Measurements from ENCODE around the gene VIT. TPM values are rescaled to one million over a fixed set of nuclear protein-coding genes. Genes with fewer than 3 reads are reported as not detected.
A peak's percentile ranks its signal among the peaks of the same experiment; 100 is the strongest.

Gene VIT, protein sequence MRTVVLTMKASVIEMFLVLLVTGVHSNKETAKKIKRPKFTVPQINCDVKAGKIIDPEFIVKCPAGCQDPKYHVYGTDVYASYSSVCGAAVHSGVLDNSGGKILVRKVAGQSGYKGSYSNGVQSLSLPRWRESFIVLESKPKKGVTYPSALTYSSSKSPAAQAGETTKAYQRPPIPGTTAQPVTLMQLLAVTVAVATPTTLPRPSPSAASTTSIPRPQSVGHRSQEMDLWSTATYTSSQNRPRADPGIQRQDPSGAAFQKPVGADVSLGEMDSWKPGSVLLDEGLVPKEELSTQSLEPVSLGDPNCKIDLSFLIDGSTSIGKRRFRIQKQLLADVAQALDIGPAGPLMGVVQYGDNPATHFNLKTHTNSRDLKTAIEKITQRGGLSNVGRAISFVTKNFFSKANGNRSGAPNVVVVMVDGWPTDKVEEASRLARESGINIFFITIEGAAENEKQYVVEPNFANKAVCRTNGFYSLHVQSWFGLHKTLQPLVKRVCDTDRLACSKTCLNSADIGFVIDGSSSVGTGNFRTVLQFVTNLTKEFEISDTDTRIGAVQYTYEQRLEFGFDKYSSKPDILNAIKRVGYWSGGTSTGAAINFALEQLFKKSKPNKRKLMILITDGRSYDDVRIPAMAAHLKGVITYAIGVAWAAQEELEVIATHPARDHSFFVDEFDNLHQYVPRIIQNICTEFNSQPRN
- not detected for total RNA-seq
- total RNA-seq, result 0 reads per million in 2 donors

DNA sequence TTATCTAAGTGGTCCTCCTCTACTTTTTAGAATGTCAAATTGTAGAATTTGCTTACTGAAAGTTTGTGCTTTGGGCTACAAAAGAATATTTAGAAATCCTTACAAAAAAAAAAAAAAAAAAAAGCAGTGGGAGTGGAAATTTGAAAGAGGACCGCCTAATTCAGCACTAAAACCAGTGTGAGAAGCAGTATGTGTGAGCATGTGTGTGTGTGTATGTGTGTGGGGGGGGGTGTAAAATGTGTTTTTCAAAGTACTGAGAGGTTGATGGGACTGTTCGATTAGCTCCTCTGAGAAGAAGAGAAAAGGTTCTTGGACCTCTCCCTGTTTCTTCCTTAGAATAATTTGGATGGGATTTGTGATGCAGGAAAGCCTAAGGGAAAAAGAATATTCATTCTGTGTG is at the start of gene VIT:
TSS of gene VIT (plus strand) at position 175 of the 400 bp plus-strand sequence. CDS start 19,664 bp downstream, outside the sequence.
- H3K4me1 Mint-ChIP-seq, result peaks cover 2% of the 10 kb centered on the region
- peaks cover 29% of the 10 kb centered on the region for H3K27me3 Mint-ChIP-seq
- no peak within 1 kb of the TSS for H3K4me3 Mint-ChIP-seq
- H3K27ac Mint-ChIP-seq, result no peak within 1 kb of the TSS
- ATAC-seq, result no peak
- DNase-seq, result no peak
- H3K9me3 ChIP-seq (ENCODE audit: control insufficient read depth, low read length, poor library complexity, severe bottlenecking), result no peaks in the 10 kb centered on the region
- H3K36me3 Mint-ChIP-seq (ENCODE audit: low read depth), result no peaks in the 10 kb centered on the region

DNA sequence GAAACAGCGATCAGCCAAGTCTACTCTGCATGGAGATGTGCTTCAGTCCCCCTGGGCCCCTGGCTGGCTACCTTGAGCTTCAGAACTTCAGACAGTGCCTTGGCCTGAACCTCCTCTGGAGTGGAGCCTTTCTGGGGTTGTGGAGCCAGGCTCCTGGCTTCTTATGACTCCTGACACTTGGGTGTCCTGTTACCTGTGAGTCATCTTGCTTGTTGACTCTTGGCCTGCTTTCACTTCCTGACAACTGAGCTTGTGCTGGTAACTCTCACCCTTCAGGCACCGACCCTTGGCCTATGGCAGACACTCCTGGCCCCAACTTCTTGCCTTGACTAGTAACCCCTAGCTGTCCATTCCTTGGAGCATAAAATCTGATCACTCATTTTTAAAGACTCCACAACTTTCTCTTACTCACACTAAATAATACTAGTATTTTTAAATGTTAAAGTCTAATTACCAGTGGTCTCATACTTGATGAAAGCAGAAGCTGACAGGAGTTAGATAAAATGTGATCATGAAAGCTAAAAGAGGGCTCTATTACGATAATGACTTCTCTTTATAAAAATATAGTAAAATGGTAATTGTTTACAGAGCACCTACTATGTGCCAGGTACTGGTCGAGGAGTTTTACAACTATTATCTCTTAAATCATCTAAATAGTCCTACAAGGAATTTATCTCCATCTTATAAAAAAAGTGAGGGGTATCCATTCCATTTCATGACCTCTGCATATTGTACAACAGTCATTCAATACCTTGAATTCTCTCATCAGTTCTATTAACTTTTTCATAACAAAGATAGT is 46.3 kb upstream of the VIT start:
- no peaks in the 10 kb centered on the region for H3K4me1 Mint-ChIP-seq
- no peaks in the 10 kb centered on the region for H3K9me3 ChIP-seq (ENCODE audit: control insufficient read depth, low read length, poor library complexity, severe bottlenecking)
- H3K36me3 Mint-ChIP-seq (ENCODE audit: low read depth), result no peaks in the 10 kb centered on the region
- DNase-seq (no peak), ATAC-seq (no peak)
- no peak overlapping the region for H3K27ac Mint-ChIP-seq
- peaks cover 10% of the 10 kb centered on the region for H3K27me3 Mint-ChIP-seq
- H3K4me3 Mint-ChIP-seq, result no peak overlapping the region

DNA sequence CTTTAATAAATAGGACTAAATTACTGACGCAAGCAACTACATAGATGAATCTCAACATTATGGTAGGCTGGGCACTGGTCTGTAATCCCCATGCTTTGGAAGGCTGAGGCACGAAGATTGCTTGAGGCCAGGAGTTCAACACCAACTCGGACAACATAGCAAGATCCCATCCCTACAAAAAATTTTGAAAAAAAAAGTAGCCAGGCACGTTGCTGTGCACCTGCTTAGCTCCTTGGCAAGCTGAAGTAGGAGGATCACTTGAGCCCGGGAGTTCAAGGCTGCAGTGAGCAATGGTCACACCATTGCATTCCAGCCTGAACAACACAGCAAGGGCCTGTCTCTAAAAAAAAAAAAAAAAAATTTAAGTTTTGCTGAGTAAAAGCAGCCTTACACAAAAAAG is 43.4 kb upstream of the VIT start:
- H3K4me3 Mint-ChIP-seq, result no peak overlapping the region
- ATAC-seq (no peak), DNase-seq (no peak)
- peaks cover 10% of the 10 kb centered on the region for H3K27me3 Mint-ChIP-seq
- H3K36me3 Mint-ChIP-seq (ENCODE audit: low read depth), result no peaks in the 10 kb centered on the region
- no peaks in the 10 kb centered on the region for H3K9me3 ChIP-seq (ENCODE audit: control insufficient read depth, low read length, poor library complexity, severe bottlenecking)
- H3K27ac Mint-ChIP-seq, result no peak overlapping the region
- H3K4me1 Mint-ChIP-seq, result no peaks in the 10 kb centered on the region

DNA sequence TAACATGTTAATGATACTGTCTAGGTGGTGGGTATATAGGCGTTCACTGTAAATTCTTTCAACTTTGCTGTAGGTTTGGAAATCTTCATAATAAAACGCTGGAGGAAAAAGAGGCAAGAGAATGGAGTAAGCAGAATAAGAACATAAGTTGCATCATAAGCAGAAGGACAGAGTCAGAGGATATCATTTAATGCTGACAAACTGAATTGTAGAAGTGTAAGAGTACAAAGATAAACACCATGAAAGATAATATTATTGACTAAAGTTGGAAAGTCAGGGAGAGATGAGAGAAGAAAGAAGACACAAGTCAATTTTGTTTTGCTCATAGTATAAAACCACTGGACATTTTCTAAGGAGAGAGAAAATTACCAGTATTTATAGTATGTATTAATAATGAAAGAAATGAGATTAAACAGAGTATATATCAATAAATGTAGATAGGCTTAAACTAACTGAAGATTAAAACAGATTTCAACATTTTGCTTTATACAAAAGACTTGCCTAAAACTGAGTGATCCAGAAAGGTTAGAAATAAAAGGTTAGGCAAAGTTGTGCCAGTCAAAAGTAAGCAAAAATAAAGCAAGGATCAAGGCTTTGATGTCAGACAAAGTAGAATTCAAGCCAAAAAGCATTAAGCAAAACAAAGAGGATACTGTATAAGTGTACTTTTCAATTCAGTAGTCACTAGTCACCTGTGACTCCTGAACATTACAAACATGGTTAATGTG is 42.4 kb upstream of the VIT start:
- Mint-ChIP-seq H3K27ac (no peak overlapping the region), H3K36me3 (ENCODE audit: low read depth) (no peaks in the 10 kb centered on the region), H3K27me3 (peaks cover 10% of the 10 kb centered on the region), H3K4me1 (no peaks in the 10 kb centered on the region), H3K4me3 (no peak overlapping the region)
- no peaks in the 10 kb centered on the region for H3K9me3 ChIP-seq (ENCODE audit: control insufficient read depth, low read length, poor library complexity, severe bottlenecking)
- no peak for DNase-seq
- no peak for ATAC-seq

DNA sequence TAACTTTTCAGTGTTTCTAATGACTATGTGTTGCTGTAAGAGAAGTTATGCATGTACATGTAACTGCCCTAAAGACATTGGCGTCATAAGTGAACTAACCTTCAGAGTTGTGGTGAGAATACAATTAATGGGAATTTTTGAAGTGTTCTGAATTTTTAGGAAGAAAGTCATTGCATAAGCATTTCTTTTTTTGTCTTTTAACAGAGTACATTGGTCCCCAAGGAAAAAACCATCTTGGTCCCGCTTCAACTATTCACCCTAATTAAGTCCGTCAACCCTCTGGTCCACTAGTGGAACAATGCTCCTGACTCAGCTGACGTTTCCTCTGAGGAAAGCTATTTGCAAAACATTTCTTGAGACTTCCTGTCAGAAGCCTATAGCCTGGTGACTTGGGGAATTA is 41.1 kb upstream of the VIT start:
- Mint-ChIP-seq H3K4me3 (no peak overlapping the region), H3K36me3 (ENCODE audit: low read depth) (no peaks in the 10 kb centered on the region), H3K4me1 (no peaks in the 10 kb centered on the region), H3K27ac (no peak overlapping the region), H3K27me3 (no peaks in the 10 kb centered on the region)
- DNase-seq (no peak), ATAC-seq (no peak)
- no peaks in the 10 kb centered on the region for H3K9me3 ChIP-seq (ENCODE audit: control insufficient read depth, low read length, poor library complexity, severe bottlenecking)

DNA sequence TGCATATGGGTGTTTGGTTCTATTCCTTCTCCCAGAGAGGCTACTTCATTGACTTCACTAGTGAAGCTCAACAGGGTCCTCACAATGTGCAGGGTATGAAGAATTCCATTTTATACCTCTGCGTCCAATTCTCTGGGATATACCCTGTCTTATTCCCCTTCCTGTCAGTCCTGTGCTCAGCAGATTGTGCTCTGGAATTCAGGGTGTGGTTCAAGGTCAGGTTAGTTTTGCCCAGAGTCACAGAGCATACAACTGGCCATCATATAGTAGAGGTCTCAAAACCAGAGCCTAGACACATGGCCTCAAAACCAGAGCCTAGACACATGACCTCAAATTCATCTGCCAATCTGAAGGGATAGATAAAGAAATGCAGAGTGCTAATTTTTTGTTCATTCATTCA is 38.8 kb upstream of the VIT start:
- Mint-ChIP-seq H3K27ac (no peak overlapping the region), H3K27me3 (no peaks in the 10 kb centered on the region)
- no peak for ATAC-seq

DNA sequence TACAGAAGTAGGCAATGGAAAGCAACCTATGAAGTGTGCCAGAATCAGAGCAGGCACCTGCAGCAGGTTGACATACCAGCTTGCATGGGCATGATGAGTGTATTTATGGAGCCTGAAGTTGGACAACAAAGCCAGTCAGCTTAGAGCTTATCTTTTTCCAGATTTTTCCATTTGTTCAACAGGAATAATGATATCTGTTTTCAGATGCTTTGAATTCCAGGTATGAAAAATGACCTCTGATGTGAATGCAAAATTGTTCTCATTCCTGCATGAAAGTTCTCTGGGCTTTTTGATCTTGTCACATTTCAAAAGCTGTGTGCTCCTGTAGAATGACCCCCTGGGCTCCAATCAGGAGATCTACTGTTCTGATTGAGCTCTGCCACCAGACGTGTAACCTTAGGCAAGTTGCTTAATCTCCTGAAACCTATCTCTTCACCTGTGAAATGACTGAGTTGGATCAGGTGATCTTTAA is 38.2 kb upstream of the VIT start:
- Mint-ChIP-seq H3K27ac (no peak overlapping the region), H3K4me3 (no peak overlapping the region), H3K27me3 (no peaks in the 10 kb centered on the region), H3K36me3 (ENCODE audit: low read depth) (no peaks in the 10 kb centered on the region), H3K4me1 (no peaks in the 10 kb centered on the region)
- no peak for ATAC-seq
- no peak for DNase-seq
- no peaks in the 10 kb centered on the region for H3K9me3 ChIP-seq (ENCODE audit: control insufficient read depth, low read length, poor library complexity, severe bottlenecking)

More for the DNA sequence above, 38.8 kb upstream of the VIT start:
- Mint-ChIP-seq H3K4me3 (no peak overlapping the region), H3K4me1 (no peaks in the 10 kb centered on the region), H3K36me3 (ENCODE audit: low read depth) (no peaks in the 10 kb centered on the region)
- DNase-seq, result no peak
- H3K9me3 ChIP-seq (ENCODE audit: control insufficient read depth, low read length, poor library complexity, severe bottlenecking), result no peaks in the 10 kb centered on the region

DNA sequence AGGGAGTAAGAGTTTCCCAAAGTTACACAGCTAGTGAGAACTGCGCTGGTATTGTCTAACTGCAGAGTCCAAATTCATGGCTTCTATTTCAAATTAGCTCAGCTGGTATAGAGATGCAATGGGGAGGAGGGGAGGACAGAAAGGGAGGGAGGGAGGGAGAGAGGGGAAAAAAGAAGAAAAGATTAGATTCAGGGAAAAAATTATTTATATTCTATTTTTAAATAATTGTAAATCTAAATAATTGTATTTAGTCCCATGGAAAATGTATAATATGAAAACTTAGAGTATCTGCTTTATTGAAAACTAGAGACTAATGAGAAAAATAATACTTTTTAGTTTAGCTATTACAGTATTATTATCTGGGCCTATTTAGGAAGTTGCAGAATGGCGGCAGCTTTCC is 37.3 kb upstream of the VIT start:
- H3K27ac Mint-ChIP-seq, result no peak overlapping the region
- no peak for ATAC-seq
- H3K9me3 ChIP-seq (ENCODE audit: control insufficient read depth, low read length, poor library complexity, severe bottlenecking), result no peaks in the 10 kb centered on the region
- H3K36me3 Mint-ChIP-seq (ENCODE audit: low read depth), result no peaks in the 10 kb centered on the region
- no peak for DNase-seq
- H3K4me3 Mint-ChIP-seq, result no peak overlapping the region
- no peaks in the 10 kb centered on the region for H3K27me3 Mint-ChIP-seq
- H3K4me1 Mint-ChIP-seq, result no peaks in the 10 kb centered on the region

DNA sequence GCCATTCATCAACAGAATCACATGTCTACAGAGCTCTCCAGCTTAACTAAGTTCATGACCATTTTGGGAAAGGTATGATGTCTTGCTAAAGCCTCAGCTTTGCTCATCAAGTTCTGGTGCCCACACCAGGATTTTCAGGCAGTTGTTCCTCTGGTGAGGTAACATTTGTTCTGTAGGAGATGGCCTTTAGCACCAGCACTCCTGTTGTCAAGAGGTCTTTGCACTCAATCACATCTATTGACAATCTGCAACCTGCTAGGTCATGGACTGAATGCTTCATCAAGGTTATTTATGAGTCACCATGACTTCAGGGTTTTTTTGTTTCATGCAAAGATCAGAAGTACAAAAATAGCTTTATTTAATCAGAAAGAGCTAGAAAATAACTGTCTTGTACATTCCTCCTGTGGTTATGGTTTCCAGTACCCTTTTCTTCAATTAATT is 36.6 kb upstream of the VIT start:
- DNase-seq (no peak), ATAC-seq (no peak)
- Mint-ChIP-seq H3K4me3 (no peak overlapping the region), H3K36me3 (ENCODE audit: low read depth) (no peaks in the 10 kb centered on the region), H3K27ac (no peak overlapping the region), H3K27me3 (no peaks in the 10 kb centered on the region), H3K4me1 (no peaks in the 10 kb centered on the region)
- no peaks in the 10 kb centered on the region for H3K9me3 ChIP-seq (ENCODE audit: control insufficient read depth, low read length, poor library complexity, severe bottlenecking)

DNA sequence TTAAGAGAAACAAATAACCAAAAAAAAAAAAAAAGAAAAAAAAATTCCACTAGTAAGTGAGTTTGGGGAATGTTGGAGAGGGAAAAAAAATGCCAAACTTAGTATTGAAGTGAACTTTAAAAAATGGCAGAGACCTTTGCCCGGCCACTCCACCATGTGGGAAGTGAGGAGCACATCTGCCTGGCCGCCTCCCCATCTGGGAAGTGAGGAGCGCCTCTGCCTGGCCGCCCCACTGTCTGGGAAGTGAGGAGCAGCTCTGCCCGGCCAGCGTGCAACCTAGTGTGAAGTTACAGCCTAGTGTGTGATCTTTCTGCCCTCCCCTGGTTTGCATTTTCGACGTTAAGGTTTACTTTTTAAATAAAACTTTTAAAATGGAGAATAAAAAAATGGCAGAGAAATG is 33.9 kb upstream of the VIT start:
- peaks cover 11% of the 10 kb centered on the region for H3K27me3 Mint-ChIP-seq
- H3K4me3 Mint-ChIP-seq, result no peak overlapping the region
- H3K4me1 Mint-ChIP-seq, result no peaks in the 10 kb centered on the region
- H3K36me3 Mint-ChIP-seq (ENCODE audit: low read depth), result no peaks in the 10 kb centered on the region
- ATAC-seq (no peak), DNase-seq (no peak)
- H3K27ac Mint-ChIP-seq, result no peak overlapping the region
- no peaks in the 10 kb centered on the region for H3K9me3 ChIP-seq (ENCODE audit: control insufficient read depth, low read length, poor library complexity, severe bottlenecking)

DNA sequence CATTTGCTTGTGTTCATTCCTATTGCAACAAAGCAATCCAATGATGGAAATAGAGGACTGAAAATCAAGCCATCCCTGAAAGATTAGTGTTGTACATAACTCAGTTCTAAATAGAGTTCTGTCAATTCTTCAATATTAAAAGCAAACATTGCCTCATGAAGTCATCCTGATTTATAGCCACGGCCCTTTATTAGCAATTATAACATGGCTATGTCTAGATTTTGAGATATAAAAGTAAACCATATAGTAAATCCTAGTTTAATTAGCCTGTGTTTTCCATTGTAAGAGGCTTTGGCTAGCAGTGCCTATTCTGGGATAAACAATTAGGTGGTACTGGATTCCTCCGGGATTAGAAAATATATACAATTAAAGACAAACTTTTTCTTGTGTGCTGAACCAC is 33.2 kb upstream of the VIT start:
- H3K9me3 ChIP-seq (ENCODE audit: control insufficient read depth, low read length, poor library complexity, severe bottlenecking), result no peaks in the 10 kb centered on the region
- H3K36me3 Mint-ChIP-seq (ENCODE audit: low read depth), result no peaks in the 10 kb centered on the region
- H3K27me3 Mint-ChIP-seq, result peaks cover 18% of the 10 kb centered on the region
- DNase-seq (no peak), ATAC-seq (no peak)
- H3K4me3 Mint-ChIP-seq, result no peak overlapping the region
- H3K4me1 Mint-ChIP-seq, result no peaks in the 10 kb centered on the region
- no peak overlapping the region for H3K27ac Mint-ChIP-seq

DNA sequence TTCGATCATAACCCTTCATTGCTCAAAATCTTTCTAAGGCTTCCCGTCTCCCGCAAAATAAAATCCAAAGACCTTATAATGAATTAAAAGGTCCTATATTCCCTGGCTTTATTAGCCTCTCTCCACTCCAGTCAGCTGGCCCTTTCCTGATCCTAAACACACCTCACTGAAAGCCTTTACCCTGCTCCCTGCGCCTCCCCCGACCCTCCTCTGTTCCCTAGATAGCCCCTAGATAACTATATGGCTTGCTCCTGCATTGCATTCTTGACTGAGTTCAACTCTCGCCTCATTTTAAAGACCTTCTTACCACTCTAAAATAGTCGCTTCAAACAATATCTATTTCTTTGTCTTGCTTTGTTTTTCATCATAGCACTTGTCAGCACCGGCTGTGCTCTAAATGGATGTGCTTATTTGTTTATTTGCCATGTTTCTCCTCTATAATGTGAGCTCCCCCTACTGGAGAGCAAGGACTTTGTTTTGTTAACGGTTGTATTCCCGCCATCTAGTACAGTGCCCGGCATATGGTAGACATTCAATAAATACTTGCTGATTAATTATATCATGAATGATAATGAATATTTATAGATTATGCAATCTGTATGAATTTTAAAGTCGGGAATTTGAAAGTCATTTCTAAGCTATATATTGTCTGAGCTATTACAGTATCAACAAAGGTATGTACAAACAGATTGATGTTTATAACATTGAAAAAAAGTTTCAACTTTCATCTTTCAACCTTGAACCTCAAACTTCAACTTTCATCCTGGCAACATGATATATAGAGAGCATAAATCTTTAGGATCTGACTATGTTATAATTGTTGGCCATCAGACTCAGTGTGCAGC is 32.4 kb upstream of the VIT start:
- H3K27ac Mint-ChIP-seq, result no peak overlapping the region
- H3K4me3 Mint-ChIP-seq, result no peak overlapping the region
- peak; percentile 62 for ATAC-seq
- H3K9me3 ChIP-seq (ENCODE audit: control insufficient read depth, low read length, poor library complexity, severe bottlenecking), result no peaks in the 10 kb centered on the region
- no peaks in the 10 kb centered on the region for H3K4me1 Mint-ChIP-seq
- DNase-seq, result no peak
- H3K27me3 Mint-ChIP-seq, result peaks cover 22% of the 10 kb centered on the region
- peaks cover 2% of the 10 kb centered on the region for H3K36me3 Mint-ChIP-seq (ENCODE audit: low read depth)
